BE2C (cell line): ENCODE results near the gene CD226.

Experiments used
- DNase-seq: peaks from one replicate; pipeline ENCODE4 v3.0.0-alpha.2; 2020
- H3K27me3 ChIP-seq: fragments of 250-450 bp; sonication (Bioruptor Pico); 2 replicates; pipeline ENCODE4 v1.5.1; 2020; ENCODE audit warnings: mild to moderate bottlenecking
- H3K36me3 ChIP-seq: fragments of 250-450 bp; sonication (Bioruptor Pico); 2 replicates; pipeline ENCODE4 v1.5.1; 2020; ENCODE audit warnings: mild to moderate bottlenecking
- H3K4me1 ChIP-seq: fragments of 250-450 bp; sonication (Bioruptor Pico); 2 replicates; pipeline ENCODE4 v1.5.1; 2020
- H3K4me3 ChIP-seq: 2 replicates; pipeline ENCODE4 v1.5.1; 2011; ENCODE audit warnings: low read depth, low read length
- H3K9me3 ChIP-seq: fragments of 250-450 bp; sonication (Bioruptor Pico); 2 replicates; pipeline ENCODE4 v1.5.1; 2020
- CTCF ChIP-seq: IDR thresholded peaks from 2 replicates; pipeline ENCODE4 v1.5.1; 2012; ENCODE audit warnings: mild to moderate bottlenecking, low read depth, low read length

CD226 gene

GRCh38 chr18:69961718-69962117 lies 14.0 kb upstream of the CD226 start:
- DNase-seq = no peak
- no peak for TF ChIP-seq CTCF
- Histone ChIP-seq H3K4me1 (no peaks in the 10 kb centered on the region), H3K4me3 (no peak overlapping the region), H3K9me3 (no peaks in the 10 kb centered on the region), H3K27me3 (no peaks in the 10 kb centered on the region), H3K36me3 (no peaks in the 10 kb centered on the region)

- no peaks in the 10 kb centered on the region for H3K36me3 ChIP-seq
- H3K4me3 ChIP-seq = no peak overlapping the region
- no peaks in the 10 kb centered on the region for H3K9me3 ChIP-seq
- no peak for DNase-seq
- H3K27me3 ChIP-seq = no peaks in the 10 kb centered on the region
- no peak for TF ChIP-seq CTCF
- no peaks in the 10 kb centered on the region for H3K4me1 ChIP-seq
These were observed 10.7 kb upstream of the CD226 start for GRCh38 chr18:69958422-69958821.

GRCh38 chr18:69957747-69958146 lies 10.1 kb upstream of the CD226 start:
- no peak for DNase-seq
- Histone ChIP-seq H3K36me3 (no peaks in the 10 kb centered on the region), H3K4me1 (no peaks in the 10 kb centered on the region), H3K27me3 (no peaks in the 10 kb centered on the region), H3K9me3 (no peaks in the 10 kb centered on the region), H3K4me3 (no peak overlapping the region)
- no peak for TF ChIP-seq CTCF

- Histone ChIP-seq H3K36me3 (no peaks in the 10 kb centered on the region), H3K4me1 (no peaks in the 10 kb centered on the region), H3K4me3 (no peak overlapping the region), H3K27me3 (no peaks in the 10 kb centered on the region), H3K9me3 (no peaks in the 10 kb centered on the region)
- TF ChIP-seq CTCF = no peak
- DNase-seq = no peak
These were observed 9.3 kb upstream of the CD226 start for GRCh38 chr18:69956665-69957620.

GRCh38 chr18:69956057-69956456 lies 8.4 kb upstream of the CD226 start:
- no peaks in the 10 kb centered on the region for H3K9me3 ChIP-seq
- TF ChIP-seq CTCF = no peak
- no peaks in the 10 kb centered on the region for H3K36me3 ChIP-seq
- no peak for DNase-seq
- no peak overlapping the region for H3K4me3 ChIP-seq
- no peaks in the 10 kb centered on the region for H3K27me3 ChIP-seq
- H3K4me1 ChIP-seq = no peaks in the 10 kb centered on the region

- no peaks in the 10 kb centered on the region for H3K36me3 ChIP-seq
- no peak for DNase-seq
- no peak overlapping the region for H3K4me3 ChIP-seq
- H3K9me3 ChIP-seq = no peaks in the 10 kb centered on the region
- H3K4me1 ChIP-seq = no peaks in the 10 kb centered on the region
- no peaks in the 10 kb centered on the region for H3K27me3 ChIP-seq
- no peak for TF ChIP-seq CTCF
These were observed 7.2 kb upstream of the CD226 start for GRCh38 chr18:69954719-69955480.
